Islet of Langerhans (tissue), 1 donor: ENCODE measurements around the gene NEURL1B.

Experiments
- FAIRE-seq: peaks from one replicate; lab custom pipeline; 2011; peaks lifted over from hg19 to GRCh38; lab: Jason Lieb, UNC

The NEURL1B gene

GRCh38 chr5:172717481-172718195 is 76.6 kb downstream of the NEURL1B start:
- FAIRE-seq = no peak

- FAIRE-seq = no peak
These were observed 77.6 kb downstream of the NEURL1B start for GRCh38 chr5:172718527-172719114.

GRCh38 chr5:172719211-172719610 is 78.1 kb downstream of the NEURL1B start:
- no peak for FAIRE-seq

GRCh38 chr5:172720655-172721054 is 79.6 kb downstream of the NEURL1B start:
- FAIRE-seq = no peak

GRCh38 chr5:172721455-172722326 is 80.6 kb downstream of the NEURL1B start:
- peak; percentile 65 for FAIRE-seq

GRCh38 chr5:172722327-172722815 is 81.3 kb downstream of the NEURL1B start:
- no peak for FAIRE-seq

- no peak for FAIRE-seq
These were observed 82.4 kb downstream of the NEURL1B start for GRCh38 chr5:172723508-172723907.

GRCh38 chr5:172724242-172725183 is 83.5 kb downstream of the NEURL1B start:
- peak; percentile 86 for FAIRE-seq

- no peak for FAIRE-seq
These were observed 84.2 kb downstream of the NEURL1B start for GRCh38 chr5:172725273-172725672.

- FAIRE-seq = no peak
These were observed 84.7 kb downstream of the NEURL1B start for GRCh38 chr5:172725785-172726184.

GRCh38 chr5:172726966-172727365 is 85.9 kb downstream of the NEURL1B start:
- no peak for FAIRE-seq

- no peak for FAIRE-seq
These were observed 86.5 kb downstream of the NEURL1B start for GRCh38 chr5:172727551-172727950.

- no peak for FAIRE-seq
These were observed 87.6 kb downstream of the NEURL1B start for GRCh38 chr5:172728481-172729241.

GRCh38 chr5:172729588-172729987 is 88.5 kb downstream of the NEURL1B start:
- no peak for FAIRE-seq

GRCh38 chr5:172730222-172730621 is 89.2 kb downstream of the NEURL1B start:
- FAIRE-seq = no peak

GRCh38 chr5:172730981-172731679 is 90.1 kb downstream of the NEURL1B start:
- FAIRE-seq = peak; percentile 47

GRCh38 chr5:172731680-172732074 is 90.6 kb downstream of the NEURL1B start:
- no peak for FAIRE-seq

- no peak for FAIRE-seq
These were observed 91.3 kb downstream of the NEURL1B start for GRCh38 chr5:172732201-172732865.

GRCh38 chr5:172733131-172733973 is 92.3 kb downstream of the NEURL1B start:
- no peak for FAIRE-seq
